Ectodermal cell (in vitro differentiated cells): ENCODE measurements around the gene ZNF681.
"Not testable (repeated sequence)": the region's sequence is repeated elsewhere in the genome, so short reads cannot be mapped to it uniquely, and the experiment has no call there.

Experiments
- H3K27ac ChIP-seq: 2 replicates; pipeline ENCODE4 v1.7.0; 2013; ENCODE audit warnings: mild to moderate bottlenecking, low read depth, low read length; ENCODE audit not compliant: insufficient read depth, poor library complexity, severe bottlenecking
- H3K27me3 ChIP-seq: 2 replicates; pipeline ENCODE4 v1.7.0; 2013; ENCODE audit warnings: mild to moderate bottlenecking, low read length; ENCODE audit not compliant: insufficient read depth, control insufficient read depth, poor library complexity, severe bottlenecking
- H3K36me3 ChIP-seq: one replicate; pipeline ENCODE4 v1.7.0; 2013; ENCODE audit warnings: low read length; ENCODE audit not compliant: control insufficient read depth, insufficient read depth
- H3K4me1 ChIP-seq: one replicate; pipeline ENCODE4 v1.7.0; 2013; ENCODE audit warnings: low read length; ENCODE audit not compliant: control insufficient read depth, insufficient read depth
- H3K4me3 ChIP-seq: 2 replicates; pipeline ENCODE4 v1.7.0; 2013; ENCODE audit warnings: low read depth, low read length, control low read depth; ENCODE audit not compliant: insufficient read depth
- H3K9me3 ChIP-seq: 2 replicates; pipeline ENCODE4 v1.7.0; 2013; ENCODE audit warnings: mild to moderate bottlenecking, low read length, moderate library complexity; ENCODE audit not compliant: control insufficient read depth
- WGBS, 2 experiments: methylation state at CpG; one replicate each; pipeline ENCODE4 v1.1.7; 2013; ENCODE audit warnings: missing lambda C conversion rate in 2 of 2; 5-methylcytosine and 5-hydroxymethylcytosine counted together

The ZNF681 gene

GRCh38 chr19:23699521-23699860 lies 59.2 kb downstream of the ZNF681 start:
- 73 to 96% methylated on average over 2 of the region's 2 CpGs for WGBS, 2 experiments
- Histone ChIP-seq H3K9me3 (no peaks in the 10 kb centered on the region), H3K27me3 (no peaks in the 10 kb centered on the region), H3K4me1 (no peaks in the 10 kb centered on the region), H3K27ac (no peak overlapping the region), H3K36me3 (no peaks in the 10 kb centered on the region), H3K4me3 (no peak overlapping the region)

GRCh38 chr19:23698711-23699520 lies 59.8 kb downstream of the ZNF681 start:
- WGBS, 2 experiments, result 87 to 89% methylated on average over 6 of the region's 6 CpGs
- Histone ChIP-seq H3K27ac (no peak overlapping the region), H3K27me3 (no peaks in the 10 kb centered on the region), H3K36me3 (no peaks in the 10 kb centered on the region), H3K4me3 (no peak overlapping the region), H3K4me1 (no peaks in the 10 kb centered on the region), H3K9me3 (no peaks in the 10 kb centered on the region)

- not testable (repeated sequence) for H3K4me3 ChIP-seq, H3K27ac ChIP-seq, H3K4me1 ChIP-seq, H3K36me3 ChIP-seq, H3K27me3 ChIP-seq, H3K9me3 ChIP-seq
- WGBS, 2 experiments, result 72 to 74% methylated on average over 8 to 9 of the region's 9 CpGs
Measured at GRCh38 chr19:23692937-23693336, 65.8 kb downstream of the ZNF681 start.
